Measurements from ENCODE around the gene NOS3. TPM values are rescaled to one million over a fixed set of nuclear protein-coding genes. Genes with fewer than 3 reads are reported as not detected.

NOS3 gene
- total and polyA plus RNA-seq, 2 of the 13 experiments (the other 11 are each of a cell fraction or from before 2014, with no cell fraction given): 3.7 to 7.5 TPM

GRCh38 chr7:151012031-151012692 is 21.3 kb downstream of the NOS3 start (continued):
- TF ChIP-seq NR2F2 (IDR thresholded peaks at IDR 0.05; ENCODE audit: borderline replicate concordance, low read depth): no peak
- TF ChIP-seq KAT8 (CRISPR knock-in tag; IDR thresholded peaks at IDR 0.05): peak; percentile 61
- TF ChIP-seq ATAD3A (CRISPR knock-in tag; IDR thresholded peaks at IDR 0.05): no peak
- no peak for TF ChIP-seq SAFB2 (CRISPR knock-in tag; IDR thresholded peaks at IDR 0.05; ENCODE audit: borderline replicate concordance, low read depth)
- TF ChIP-seq NKX3-1 (CRISPR knock-in tag; IDR thresholded peaks at IDR 0.05): 0 out of 2 replicates have a peak, but pooled peaks have one; percentile 51
- TF ChIP-seq FOXA1 (IDR thresholded peaks at IDR 0.05): no peak
- TF ChIP-seq FOXA1 (CRISPR knock-in tag; IDR thresholded peaks at IDR 0.05): no peak
- 0 out of 2 replicates have a peak, but pooled peaks have one; percentile 27 for TF ChIP-seq ZSCAN5A (CRISPR knock-in tag; IDR thresholded peaks at IDR 0.05; ENCODE audit: borderline replicate concordance)
- TF ChIP-seq FOSL1 (CRISPR knock-in tag; IDR thresholded peaks at IDR 0.05; ENCODE audit: borderline replicate concordance): no peak
- TF ChIP-seq MEIS1 (CRISPR knock-in tag; IDR thresholded peaks at IDR 0.05; ENCODE audit: borderline replicate concordance): no peak

- Histone ChIP-seq H3K27me3 (ENCODE audit: control insufficient read depth in 1 of 2, insufficient read depth in 2 of 2, low read length in 2 of 2) (peaks cover 0 to 6% of the 10 kb centered on the region in 2 experiments; a peak in 2 of 5 replicates), H3K9me3 (ENCODE audit: low read length) (no peaks in the 10 kb centered on the region), H4K20me1 (ENCODE audit: insufficient read depth, low read length) (no peaks in the 10 kb centered on the region), H3K36me3 (replicated peaks in 1 of 2; ENCODE audit: control insufficient read depth in 1 of 2, insufficient read depth in 2 of 2, low read length in 2 of 2) (no peaks in the 10 kb centered on the region; a peak in 1 of 5 replicates), H3K27ac (ENCODE audit: extremely low read length, insufficient read depth, low read length) (peak overlapping the region; percentile 60), H2AFZ (ENCODE audit: low read length) (peak overlapping the region; percentile 66), H3K4me3 (replicated peaks in 1 of 3; ENCODE audit: insufficient read depth in 1 of 3, low read depth in 2 of 3, low read length in 3 of 3) (peak overlapping the region; percentile 37 to 62 (median 39)), H3K4me2 (ENCODE audit: low read depth, low read length) (peak overlapping the region; percentile 85), H3K4me1 (ENCODE audit: insufficient read depth, low read length) (peaks cover 69% of the 10 kb centered on the region), H3K9ac (ENCODE audit: insufficient read depth, low read depth, low read length) (peak overlapping the region; percentile 52), H3K79me2 (ENCODE audit: insufficient read depth, low read length) (no peaks in the 10 kb centered on the region)
- ChIA-PET POLR2A (interaction anchor here (0.8 to 5.2 kb wide), 5 partner anchors 16 to 214 kb away, joined by 3 to 31 read pairs (median 5); partner anchors contain the start of genes ABCB8, ABCF2, AGAP3 and FASTK), CTCF (ENCODE audit: low intra/inter-chr PET ratio, low total read pairs) (interaction anchor here (1.1 kb wide), 1 partner anchor 111 kb away, joined by 3 read pairs; no protein-coding TSS in a partner anchor)
- FAIRE-seq: no peak
- BruUV-seq (replicated peaks): no TSS peak
- peak; percentile 58 for ATAC-seq
- peak; percentile 45 for DNase-seq (ENCODE audit: low spot score)
- 56% methylated on average over 14 of the region's 23 CpGs for WGBS (ENCODE audit: low lambda C conversion rate)
- intact Hi-C loops (cut with micrococcal nuclease; ENCODE audit: unreplicated experiment) (no loop called here), in situ Hi-C loops (cut with HindIII; ENCODE audit: extremely low pct_ligation_motif_present, low pct_unique_long_range_greater_than_20kb) (no loop called here)
- TF ChIP-seq GMEB2 (CRISPR knock-in tag; IDR thresholded peaks at IDR 0.05; ENCODE audit: low read depth): no peak
- no peak for TF ChIP-seq ZNF775 (CRISPR knock-in tag; IDR thresholded peaks at IDR 0.05; ENCODE audit: borderline replicate concordance)
- 0 out of 2 replicates have a peak, but pooled peaks have one; percentile 8 for TF ChIP-seq RBFOX2 (IDR thresholded peaks at IDR 0.05; ENCODE audit: low read depth, low read length)
Measured at GRCh38 chr7:151012911-151013347, 22.1 kb downstream of the NOS3 start.
